Endothelial cell of umbilical vein (primary cell): ENCODE measurements around the gene TEX101. TPM values are rescaled to one million over a fixed set of nuclear protein-coding genes. Genes with fewer than 3 reads are reported as not detected.

Source experiments
- BruUV-seq: library from RNA; stranded (reverse); fragments of 400-500 nt; replicated peaks from 2 replicates; lab custom pipeline; 2021; lab: Mats Ljungman, UMichigan
- CTCF ChIA-PET: fragments of 300-600, 350-600 bp; sonication (Branson Sonifier 250); formaldehyde crosslinking; loops from one replicate; lab custom pipeline; 2021; ENCODE audit warnings: antibody characterized with exemption, inconsistent platforms; lab: Charles Lee
- POLR2A ChIA-PET: fragments of 300-600, 350-600 bp; sonication (Branson Sonifier 250); formaldehyde crosslinking; loops from one replicate; lab custom pipeline; 2021; ENCODE audit warnings: antibody characterized with exemption, inconsistent platforms; lab: Charles Lee
- DNase-seq: peaks from one replicate; pipeline ENCODE4 v3.0.0-alpha.2; 2011; ENCODE audit warnings: low read depth, low spot score
- FAIRE-seq: peaks from 2 replicates; lab custom pipeline; 2011; peaks lifted over from hg19 to GRCh38; lab: Jason Lieb, UNC
- H2AFZ ChIP-seq: 2 replicates; pipeline ENCODE4 v1.6.0; 2012; ENCODE audit warnings: low read depth, low read length, control low read depth, inconsistent platforms
- H3K27ac ChIP-seq: 2 replicates; pipeline ENCODE4 v1.5.1; 2011; ENCODE audit warnings: low read depth, mild to moderate bottlenecking, control low read depth, low read length, moderate library complexity; ENCODE audit not compliant: insufficient read depth
- H3K27me3 ChIP-seq, 2 experiments: 2 replicates each; pipeline versions ENCODE4 v1.6.0 to v1.6.1; 2011; ENCODE audit warnings: low read length in 2 of 2, mixed read lengths in 1 of 2; ENCODE audit not compliant: control insufficient read depth in 2 of 2, insufficient read depth in 2 of 2
- H3K36me3 ChIP-seq, 2 experiments: 2 replicates in 1 of 2; 3 replicates in 1 of 2; pipeline ENCODE4 v1.5.1; 2011; ENCODE audit warnings: low read length in 2 of 2, mild to moderate bottlenecking in 1 of 2, moderate library complexity in 1 of 2; ENCODE audit not compliant: control insufficient read depth in 2 of 2, insufficient read depth in 2 of 2; ENCODE audit errors: extremely low read depth in 1 of 2
- H3K4me1 ChIP-seq: 3 replicates; pipeline ENCODE4 v1.5.1; 2011; ENCODE audit warnings: mild to moderate bottlenecking, low read length; ENCODE audit not compliant: control insufficient read depth, insufficient read depth; ENCODE audit errors: extremely low read depth
- H3K4me2 ChIP-seq: 2 replicates; pipeline ENCODE4 v1.6.1; 2011; ENCODE audit warnings: low read length, control low read depth, mixed read lengths; ENCODE audit not compliant: insufficient read depth
- H3K4me3 ChIP-seq, 3 experiments: fragments of 200-600 bp in 1 of 3; sonication (generic), shearing (Covaris generic) in 1 of 3; replicated peaks in 1 of 3; 2 replicates each; pipeline ENCODE4 v1.5.1; 2011 to 2016; ENCODE audit warnings: control low read depth in 3 of 3, low read length in 3 of 3, mild to moderate bottlenecking in 2 of 3, inconsistent platforms in 1 of 3, low read depth in 1 of 3, moderate library complexity in 1 of 3; ENCODE audit not compliant: insufficient read depth in 1 of 3
- H3K79me2 ChIP-seq: 2 replicates; pipeline ENCODE4 v1.6.0; 2012; ENCODE audit warnings: low read length, inconsistent platforms; ENCODE audit not compliant: control insufficient read depth, insufficient read depth
- H3K9ac ChIP-seq: replicated peaks from 2 replicates; pipeline ENCODE3; 2011; ENCODE audit warnings: low read length, control low read depth; ENCODE audit not compliant: insufficient read depth; ENCODE audit errors: extremely low read depth
- H3K9me1 ChIP-seq: replicated peaks from 3 replicates; pipeline ENCODE4 v1.6.0; 2011; ENCODE audit warnings: mild to moderate bottlenecking, low read length; ENCODE audit not compliant: control insufficient read depth, insufficient read depth; ENCODE audit errors: extremely low read depth
- H3K9me3 ChIP-seq: replicated peaks from 2 replicates; pipeline ENCODE4 v1.5.1; 2012; ENCODE audit warnings: low read length, inconsistent platforms; ENCODE audit not compliant: control insufficient read depth, insufficient read depth
- H4K20me1 ChIP-seq: replicated peaks from 2 replicates; pipeline ENCODE3; 2011; ENCODE audit warnings: mild to moderate bottlenecking, low read length; ENCODE audit not compliant: control insufficient read depth, insufficient read depth; ENCODE audit errors: extremely low read depth
- CTCF ChIP-seq, 2 donors: IDR thresholded peaks; 1 replicate in 1 of 2; 2 replicates in 1 of 2; pipeline ENCODE4 v1.5.1; 2011; ENCODE audit warnings: low read length in 2 of 2, mild to moderate bottlenecking in 2 of 2, moderate library complexity in 2 of 2, control low read depth in 1 of 2, inconsistent platforms in 1 of 2, low read depth in 1 of 2; ENCODE audit not compliant: insufficient read depth in 1 of 2; ENCODE audit errors: extremely low read depth in 1 of 2
- EZH2 ChIP-seq: IDR thresholded peaks from 2 replicates; pipeline ENCODE4 v1.6.1; 2012; ENCODE audit warnings: borderline replicate concordance, low read depth, mild to moderate bottlenecking, moderate library complexity, low read length, inconsistent platforms; ENCODE audit not compliant: severe bottlenecking
- FOS ChIP-seq: IDR thresholded peaks from 2 replicates; pipeline ENCODE4 v1.6.1; 2011; ENCODE audit warnings: mild to moderate bottlenecking, low read length, moderate library complexity, borderline replicate concordance; ENCODE audit not compliant: insufficient read depth
- GATA2 ChIP-seq: IDR thresholded peaks from 2 replicates; pipeline ENCODE4 v1.7.0; 2011; ENCODE audit warnings: low read depth, mild to moderate bottlenecking, moderate library complexity, mixed read lengths, low read length; ENCODE audit not compliant: insufficient read length, insufficient read depth
- JUN ChIP-seq: IDR thresholded peaks from 2 replicates; pipeline ENCODE4 v1.6.1; 2011; ENCODE audit warnings: borderline replicate concordance, low read depth; ENCODE audit not compliant: insufficient read length, insufficient read depth
- MYC ChIP-seq: IDR thresholded peaks from one replicate; pipeline ENCODE4 v1.6.1; 2011; ENCODE audit warnings: mild to moderate bottlenecking, low read depth, low read length
- POLR2A ChIP-seq: IDR thresholded peaks from 2 replicates; pipeline ENCODE4 v1.6.1; 2012; ENCODE audit warnings: low read depth, mild to moderate bottlenecking, control low read depth, low read length
- POLR2AphosphoS5 ChIP-seq: IDR thresholded peaks from 2 replicates; pipeline ENCODE4 v1.6.1; 2012; ENCODE audit warnings: low read depth, mild to moderate bottlenecking, control low read depth, low read length, moderate library complexity; ENCODE audit not compliant: insufficient read depth
- dilution Hi-C: fragments of 300-500 bp; cut with MboI; formaldehyde crosslinking; loops from one replicate; pipeline ENCODE4 v1.15.0; 2019; ENCODE audit warnings: low sequenced_read_pairs; ENCODE audit not compliant: extremely low pct_ligation_motif_present
- intact Hi-C: fragments of 100-400 bp; cut with micrococcal nuclease; formaldehyde crosslinking; loops from one replicate; pipeline ENCODE4 v1.10.0; 2022
- polyA plus RNA-seq, 4 experiments: library from polyadenylated mRNA; depleted of rRNA in 3 of 4; stranded (reverse) in 3 of 4; unstranded in 1 of 4; fragments of >200 nt; gene quantifications; 2 replicates each; pipeline versions ENCODE4 v1.2.1 to v1.2.3, GENCODE V29; 2011 to 2012; ENCODE audit warnings: missing spikeins in 1 of 4
- total RNA-seq: library from RNA; stranded (reverse); gene quantifications from 2 replicates; pipeline ENCODE4 v1.2.3, GENCODE V29; 2021
- TF ChIP-seq, protein P1 (sequence below): IDR thresholded peaks from 2 replicates; pipeline ENCODE4 v1.6.1; 2011; ENCODE audit not compliant: insufficient read depth, insufficient read length

The TEX101 gene
- total and polyA plus RNA-seq, 2 donors (not counting 3 experiments of a cell fraction or from before 2014, with no cell fraction given): not detected

- Histone ChIP-seq H3K27ac (peak overlapping the region; percentile 47), H3K9me1 (no peaks in the 10 kb centered on the region), H3K79me2 (no peaks in the 10 kb centered on the region), H3K4me2 (peak overlapping the region; percentile 31), H3K9me3 (no peaks in the 10 kb centered on the region), H2AFZ (peak overlapping the region; percentile 82), H3K4me1 (peaks cover 23% of the 10 kb centered on the region), H4K20me1 (no peaks in the 10 kb centered on the region), H3K4me3 (no peak overlapping the region), H3K36me3 (no peaks in the 10 kb centered on the region), H3K9ac (no peak overlapping the region), H3K27me3 (no peaks in the 10 kb centered on the region)
- no TSS peak for BruUV-seq
- DNase-seq (peak; percentile 15), FAIRE-seq (peak; percentile 44)
- CTCF ChIA-PET: interaction anchor here (1.7 to 1.8 kb wide), 2 partner anchors 21 to 52 kb away, joined by 7 to 10 read pairs; no protein-coding TSS in a partner anchor
- dilution Hi-C loops (no loop called here), intact Hi-C loops (no loop called here)
- POLR2A ChIA-PET: no interaction called here
- TF ChIP-seq POLR2AphosphoS5: no peak
- TF ChIP-seq CTCF (IDR thresholded peaks at IDR 0.05; ENCODE audit: extremely low read depth in 1 of 2, insufficient read depth in 1 of 2, low read depth in 1 of 2, low read length in 2 of 2): no peak
- no peak for TF ChIP-seq POLR2A
- no peak for TF ChIP-seq GATA2
- TF ChIP-seq JUN: peak; percentile 3
- no peak for TF ChIP-seq EZH2
- TF ChIP-seq, protein P1, sequence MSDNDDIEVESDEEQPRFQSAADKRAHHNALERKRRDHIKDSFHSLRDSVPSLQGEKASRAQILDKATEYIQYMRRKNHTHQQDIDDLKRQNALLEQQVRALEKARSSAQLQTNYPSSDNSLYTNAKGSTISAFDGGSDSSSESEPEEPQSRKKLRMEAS: no peak
- peak; percentile 30 for TF ChIP-seq FOS
- no peak for TF ChIP-seq MYC
Measured at GRCh38 chr19:43467730-43468129, 53.0 kb downstream of the TEX101 start.

Other genes with a start within 250 kb of the TEX101 start
- gene PSG5, start 228.4 kb upstream of the TEX101 start, total RNA-seq: not detected in 2 replicates
- not detected in 2 replicates for gene PSG5, start 228.4 kb upstream of the TEX101 start, polyA plus RNA-seq
- 3.6 TPM in 1 of 2 replicates, not detected in the other for gene PSG4, start 209.3 kb upstream of the TEX101 start, total RNA-seq
- 0.29 and 0.30 TPM in 2 replicates for gene PSG4, start 209.3 kb upstream of the TEX101 start, polyA plus RNA-seq
- gene PSG9, start 145.4 kb upstream of the TEX101 start, total RNA-seq: not detected in 2 replicates
- not detected in 2 replicates for gene PSG9, start 145.4 kb upstream of the TEX101 start, polyA plus RNA-seq
- 0.18 TPM in 1 of 2 replicates, not detected in the other for gene CD177, start 61.2 kb upstream of the TEX101 start, total RNA-seq
- gene CD177, start 61.2 kb upstream of the TEX101 start, polyA plus RNA-seq: not detected in 2 replicates
- not detected in 2 replicates for gene LYPD3, start 50.7 kb downstream of the TEX101 start, total RNA-seq
- gene LYPD3, start 50.7 kb downstream of the TEX101 start, polyA plus RNA-seq: 0.37 and 0.52 TPM in 2 replicates
- gene PHLDB3, start 89.9 kb downstream of the TEX101 start, total RNA-seq: 10.1 and 12.0 TPM in 2 replicates
- gene PHLDB3, start 89.9 kb downstream of the TEX101 start, polyA plus RNA-seq: 5.5 and 5.6 TPM in 2 replicates
- gene ETHE1, start 112.3 kb downstream of the TEX101 start, total RNA-seq: 29.4 and 34.5 TPM in 2 replicates
- 124 and 165 TPM in 2 replicates for gene ETHE1, start 112.3 kb downstream of the TEX101 start, polyA plus RNA-seq
- 1.4 and 3.0 TPM in 2 replicates for gene ZNF575, start 118.3 kb downstream of the TEX101 start, total RNA-seq
- 0.57 and 0.80 TPM in 2 replicates for gene ZNF575, start 118.3 kb downstream of the TEX101 start, polyA plus RNA-seq
- 37.3 and 39.3 TPM in 2 replicates for gene XRCC1, start 160.6 kb downstream of the TEX101 start, total RNA-seq
- gene XRCC1, start 160.6 kb downstream of the TEX101 start, polyA plus RNA-seq: 24.2 and 29.5 TPM in 2 replicates
- 2.6 and 5.5 TPM in 2 replicates for gene PINLYP, start 160.9 kb downstream of the TEX101 start, total RNA-seq
- 4.8 and 5.5 TPM in 2 replicates for gene PINLYP, start 160.9 kb downstream of the TEX101 start, polyA plus RNA-seq
- gene IRGQ, start 181.2 kb downstream of the TEX101 start, total RNA-seq: 33.2 and 34.1 TPM in 2 replicates
- 15.8 and 16.0 TPM in 2 replicates for gene IRGQ, start 181.2 kb downstream of the TEX101 start, polyA plus RNA-seq
- gene ZNF576, start 181.7 kb downstream of the TEX101 start, total RNA-seq: 19.5 and 20.3 TPM in 2 replicates
- gene ZNF576, start 181.7 kb downstream of the TEX101 start, polyA plus RNA-seq: 27.7 and 38.3 TPM in 2 replicates
- 0.27 and 0.32 TPM in 2 replicates for gene SRRM5, start 197.2 kb downstream of the TEX101 start, total RNA-seq
- 0.13 and 0.17 TPM in 2 replicates for gene SRRM5, start 197.2 kb downstream of the TEX101 start, polyA plus RNA-seq
- 51.8 and 56.2 TPM in 2 replicates for gene ZNF428, start 204.7 kb downstream of the TEX101 start, total RNA-seq
- gene ZNF428, start 204.7 kb downstream of the TEX101 start, polyA plus RNA-seq: 29.2 and 30.7 TPM in 2 replicates
- gene CADM4, start 225.0 kb downstream of the TEX101 start, total RNA-seq: 6.7 and 7.5 TPM in 2 replicates
- gene CADM4, start 225.0 kb downstream of the TEX101 start, polyA plus RNA-seq: 5.0 and 7.7 TPM in 2 replicates